SK-N-MC (cell line): ENCODE measurements around the gene HPS1.

ENCODE experiments used
- DNase-seq: peaks from one replicate; pipeline ENCODE4 v3.0.0-alpha.2; 2011; ENCODE audit warnings: low read depth, low spot score
- H3K27ac ChIP-seq: fragments of 200-600 bp; sonication (generic); 2 replicates; pipeline ENCODE4 v1.5.1; 2016; ENCODE audit warnings: mixed run types
- H3K36me3 ChIP-seq: fragments of 200-600 bp; sonication (generic); 2 replicates; pipeline ENCODE4 v1.6.1; 2017; ENCODE audit warnings: antibody characterized with exemption, low read length, mixed read lengths; ENCODE audit not compliant: insufficient read depth
- H3K4me3 ChIP-seq: fragments of 200-600 bp; sonication (generic); 2 replicates; pipeline ENCODE4 v1.5.1; 2016
- H3K9ac ChIP-seq: fragments of 200-600 bp; sonication (generic); 2 replicates; pipeline ENCODE4 v1.8.0; 2017; ENCODE audit warnings: mixed run types, mixed read lengths; ENCODE audit not compliant: insufficient read length
- H3K9me3 ChIP-seq: fragments of 200-600 bp; sonication (generic); 2 replicates; pipeline ENCODE4 v1.6.1; 2017; ENCODE audit warnings: low read depth, mild to moderate bottlenecking, antibody characterized with exemption, low read length, moderate library complexity, mixed read lengths
- EZH2 ChIP-seq: fragments of 200-600 bp; sonication (generic); IDR thresholded peaks from one replicate; pipeline ENCODE4 v1.6.1; 2017; ENCODE audit warnings: antibody characterized with exemption
- FOXP2 ChIP-seq: optimal IDR thresholded peaks from 2 replicates; pipeline ENCODE3; 2011; ENCODE audit warnings: mild to moderate bottlenecking, moderate library complexity; ENCODE audit not compliant: insufficient read depth; ENCODE audit errors: extremely low read length, control extremely low read depth
- POLR2AphosphoS5 ChIP-seq: IDR thresholded peaks from 2 replicates; pipeline ENCODE4 v1.6.1; 2012; ENCODE audit warnings: mild to moderate bottlenecking, low read depth, low read length, borderline replicate concordance

Gene HPS1

GRCh38 chr10:98431016-98431415, 15.7 kb downstream of the HPS1 start:
- Histone ChIP-seq H3K36me3 (peaks cover 20% of the 10 kb centered on the region; the same call in 1 of the 2 replicates), H3K27ac (no peak overlapping the region), H3K9me3 (no peaks in the 10 kb centered on the region), H3K9ac (no peak overlapping the region), H3K4me3 (no peak overlapping the region)
- no peak for DNase-seq
- TF ChIP-seq POLR2AphosphoS5 (no peak), EZH2 (no peak), FOXP2 (no peak)

DNA sequence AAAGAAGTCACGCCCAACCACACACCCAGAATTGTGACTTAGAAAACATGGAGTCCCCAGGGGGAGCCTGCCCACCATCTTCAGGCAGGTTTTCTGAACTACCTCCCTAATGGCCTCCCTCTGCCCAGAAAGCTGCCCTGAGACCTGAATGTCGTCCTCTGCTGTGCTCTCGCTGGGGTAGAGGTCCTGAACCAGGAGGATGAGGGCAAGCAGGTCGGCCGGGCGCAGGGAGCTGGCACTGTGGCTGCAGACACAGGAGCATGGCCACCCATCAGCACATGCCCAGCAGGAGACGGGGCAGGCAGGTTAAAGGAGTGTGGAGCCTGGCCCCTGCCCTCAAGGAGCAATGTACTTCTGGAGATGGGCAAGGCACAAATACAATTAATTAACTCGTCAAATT, 16.3 kb downstream of the HPS1 start:
- no peak overlapping the region for H3K27ac ChIP-seq
- DNase-seq: no peak
- no peak overlapping the region for H3K4me3 ChIP-seq
- TF ChIP-seq POLR2AphosphoS5 (no peak), EZH2 (no peak), FOXP2 (no peak)
- no peaks in the 10 kb centered on the region for H3K9me3 ChIP-seq
- peaks cover 20% of the 10 kb centered on the region; the same call in 1 of the 2 replicates for H3K36me3 ChIP-seq
- H3K9ac ChIP-seq: no peak overlapping the region

DNA sequence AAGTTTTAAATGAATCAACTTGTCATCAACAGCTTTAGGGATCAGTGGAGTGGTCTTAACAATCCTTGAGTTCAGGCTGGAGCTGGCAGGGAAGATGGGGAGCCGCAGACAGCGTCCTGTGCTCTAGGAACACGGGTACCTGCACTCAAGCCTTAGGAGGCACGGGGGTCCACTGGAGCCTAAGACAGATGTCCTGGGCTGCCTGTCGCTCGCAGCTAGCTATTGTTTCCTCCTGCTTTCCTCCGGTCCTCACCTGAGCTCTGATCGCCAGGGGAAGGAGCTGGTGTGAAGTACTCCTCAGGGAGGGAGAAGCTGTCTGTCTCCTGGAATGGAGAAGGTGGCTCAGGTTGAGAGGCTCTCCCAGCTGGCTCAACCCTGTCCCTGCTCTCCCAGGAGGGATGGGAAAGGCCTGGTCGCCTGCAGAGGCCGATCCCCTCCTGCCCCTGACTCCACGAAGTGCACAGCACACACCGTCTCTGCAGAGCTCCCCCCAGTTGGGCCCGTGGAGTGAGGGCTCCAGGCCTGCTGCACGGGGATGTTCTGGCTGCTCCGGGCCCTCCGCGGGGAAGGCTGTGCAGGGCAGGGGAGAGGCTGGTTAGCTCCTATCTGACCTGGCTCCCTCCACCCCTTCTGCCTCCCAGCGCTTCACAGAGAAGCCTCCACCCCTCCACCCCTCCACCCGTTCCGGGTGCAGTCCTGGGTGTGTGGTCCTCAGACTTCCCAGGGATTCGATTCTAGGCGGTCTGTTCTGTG, 17.2 kb downstream of the HPS1 start:
- Histone ChIP-seq H3K27ac (no peak overlapping the region), H3K9ac (no peak overlapping the region), H3K36me3 (peaks cover 13% of the 10 kb centered on the region; the same call in 1 of the 2 replicates), H3K4me3 (no peak overlapping the region), H3K9me3 (no peaks in the 10 kb centered on the region)
- no peak for TF ChIP-seq POLR2AphosphoS5
- TF ChIP-seq EZH2: no peak
- no peak for TF ChIP-seq FOXP2
- no peak for DNase-seq

DNA sequence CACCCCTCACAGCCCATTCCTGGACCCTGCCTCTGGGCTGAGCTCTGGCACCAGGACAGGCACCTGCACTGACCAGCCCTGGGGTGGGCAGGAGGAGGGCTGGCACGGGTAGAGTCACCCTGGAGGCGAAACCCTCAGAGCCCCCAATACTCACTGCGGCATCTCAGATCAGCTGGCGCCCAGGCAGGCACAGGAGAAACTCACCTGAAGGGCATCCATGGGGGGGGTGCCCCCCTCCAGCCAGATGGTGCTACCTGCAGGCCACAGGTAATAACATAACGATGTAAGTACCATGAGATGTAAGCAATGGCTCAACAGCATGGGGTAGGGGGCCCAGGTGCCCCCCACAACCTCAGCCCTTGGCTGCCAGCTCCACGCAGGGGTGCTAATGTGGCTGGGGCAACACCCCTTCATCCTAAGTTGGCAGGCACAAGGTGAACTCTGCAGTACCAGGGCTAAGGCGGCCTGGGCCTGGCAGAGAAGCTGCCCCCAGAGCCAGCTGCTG, 19.7 kb downstream of the HPS1 start:
- no peak for DNase-seq
- Histone ChIP-seq H3K4me3 (no peak overlapping the region), H3K27ac (no peak overlapping the region), H3K9me3 (no peaks in the 10 kb centered on the region), H3K9ac (no peak overlapping the region), H3K36me3 (peaks cover 2% of the 10 kb centered on the region; the same call in 1 of the 2 replicates)
- TF ChIP-seq FOXP2 (no peak), POLR2AphosphoS5 (no peak), EZH2 (no peak)

DNA sequence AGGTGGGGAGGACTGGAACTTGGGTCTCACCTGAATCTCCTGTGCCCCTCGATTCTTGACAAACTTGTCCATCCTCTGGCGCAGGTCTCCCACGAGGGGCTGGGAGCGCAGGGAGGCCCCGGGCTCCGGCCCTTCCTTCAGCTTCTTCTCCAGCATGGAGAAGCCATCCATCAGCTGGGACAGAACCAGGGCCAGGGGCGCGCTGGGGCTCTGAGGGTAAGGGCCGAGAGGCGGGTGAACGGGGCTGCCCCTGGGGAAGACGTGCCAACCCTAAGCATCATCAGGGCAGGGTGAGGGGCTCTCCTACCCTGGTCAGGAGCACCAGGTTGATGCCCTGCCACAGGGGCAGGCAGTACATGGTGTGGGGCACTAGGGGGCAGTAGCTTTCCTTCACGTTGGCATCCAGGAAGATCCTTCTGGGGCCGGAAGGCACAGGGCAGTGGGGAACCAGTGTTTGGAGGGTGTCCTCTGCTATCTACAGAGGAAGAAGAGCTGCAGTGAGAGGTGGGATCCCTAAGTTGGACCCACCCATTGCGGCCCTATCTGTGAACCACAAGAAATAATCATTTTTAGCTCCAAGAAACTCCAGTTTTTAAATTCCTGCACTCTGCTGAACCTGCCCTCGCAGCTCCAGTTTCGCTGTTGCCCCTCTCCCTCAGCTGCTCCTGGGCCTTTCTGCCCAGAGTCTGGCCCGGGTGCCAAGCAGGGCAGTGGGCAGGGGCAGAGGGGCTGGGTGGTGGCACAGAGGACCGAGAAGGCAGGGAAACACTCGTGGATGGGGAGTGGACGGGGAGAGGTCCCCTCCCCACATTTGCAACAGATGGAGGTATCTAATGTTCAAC, 21.0 kb downstream of the HPS1 start:
- no peak overlapping the region for H3K4me3 ChIP-seq

DNA sequence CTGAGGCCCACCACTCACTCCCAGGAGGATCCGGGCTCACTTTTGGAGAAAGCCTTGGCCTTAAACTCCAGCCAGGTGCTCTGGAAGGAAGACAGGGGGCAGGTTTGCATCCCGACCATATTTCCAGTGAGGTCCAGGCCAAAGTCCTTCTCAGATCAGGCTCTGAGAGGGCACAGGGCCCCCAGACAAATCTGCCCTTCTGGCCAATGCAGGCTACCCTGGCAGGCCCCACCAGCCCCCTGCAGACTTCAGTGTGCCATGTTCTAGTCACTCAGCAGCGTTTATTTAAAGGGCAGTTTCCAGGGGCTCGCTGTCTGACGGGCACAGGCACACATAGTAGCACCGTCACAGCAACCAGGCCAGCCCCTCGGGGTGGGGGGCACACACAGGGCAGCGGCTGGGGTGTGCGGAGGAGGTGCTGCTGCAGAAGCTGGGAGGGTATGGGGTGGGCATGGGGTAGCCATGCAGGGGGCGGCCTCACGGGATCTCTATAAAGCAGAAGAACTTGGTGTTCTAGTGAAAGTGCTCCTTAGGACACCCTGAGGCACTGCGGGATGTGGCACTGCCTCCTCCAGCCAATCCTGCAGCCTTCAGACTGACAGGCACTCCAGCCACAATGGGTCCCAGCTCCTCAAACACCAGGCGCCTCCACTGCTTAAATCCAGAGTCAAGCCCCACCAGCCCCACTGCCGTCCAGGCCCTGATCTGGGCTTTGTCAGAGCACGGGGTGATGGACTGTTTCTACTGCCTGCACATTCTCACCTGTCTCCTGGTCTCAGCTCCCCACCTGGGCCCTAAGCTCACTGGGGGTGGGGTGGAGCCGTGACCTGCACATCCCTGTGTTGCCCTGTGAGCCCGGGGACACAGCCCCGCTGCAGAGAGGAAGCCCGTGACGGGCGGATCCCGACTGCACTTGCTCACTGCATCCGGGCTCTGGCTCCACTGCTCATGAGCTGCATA, 22.2 kb downstream of the HPS1 start:
- H3K9ac ChIP-seq: no peak overlapping the region
- TF ChIP-seq POLR2AphosphoS5: no peak
- TF ChIP-seq EZH2: no peak
- no peak for TF ChIP-seq FOXP2
- no peaks in the 10 kb centered on the region for H3K9me3 ChIP-seq
- no peak overlapping the region for H3K4me3 ChIP-seq
- H3K36me3 ChIP-seq: no peaks in the 10 kb centered on the region
- DNase-seq: no peak
- H3K27ac ChIP-seq: no peak overlapping the region

More for the DNA sequence above, 21.0 kb downstream of the HPS1 start:
- Histone ChIP-seq H3K36me3 (no peaks in the 10 kb centered on the region; the same call in 1 of the 2 replicates), H3K9me3 (no peaks in the 10 kb centered on the region), H3K9ac (no peak overlapping the region), H3K27ac (no peak overlapping the region)
- no peak for DNase-seq
- TF ChIP-seq EZH2 (no peak), POLR2AphosphoS5 (no peak), FOXP2 (no peak)

DNA sequence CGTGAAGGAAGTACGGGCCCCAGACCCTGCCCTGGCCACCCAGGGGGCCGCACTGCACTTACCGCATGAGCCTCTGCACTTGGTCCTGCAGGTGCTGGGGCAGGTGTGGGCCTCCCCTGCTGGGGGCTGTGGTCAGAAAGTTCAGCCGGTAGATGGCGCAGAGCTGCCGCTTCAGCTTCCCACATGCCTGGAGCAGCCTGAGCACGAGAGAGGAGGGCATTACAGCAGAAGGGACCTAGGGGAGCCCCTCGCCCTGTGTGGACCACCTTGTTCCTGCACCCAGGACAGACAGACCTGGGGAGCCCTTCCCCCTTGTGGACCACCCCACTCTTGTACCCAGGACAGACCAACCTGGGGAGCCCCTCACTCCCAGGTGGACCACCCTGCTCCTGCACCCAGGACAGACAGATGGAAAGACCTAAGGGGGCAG, 23.0 kb downstream of the HPS1 start:
- H3K9ac ChIP-seq: no peak overlapping the region
- DNase-seq: no peak
- no peak overlapping the region for H3K4me3 ChIP-seq

DNA sequence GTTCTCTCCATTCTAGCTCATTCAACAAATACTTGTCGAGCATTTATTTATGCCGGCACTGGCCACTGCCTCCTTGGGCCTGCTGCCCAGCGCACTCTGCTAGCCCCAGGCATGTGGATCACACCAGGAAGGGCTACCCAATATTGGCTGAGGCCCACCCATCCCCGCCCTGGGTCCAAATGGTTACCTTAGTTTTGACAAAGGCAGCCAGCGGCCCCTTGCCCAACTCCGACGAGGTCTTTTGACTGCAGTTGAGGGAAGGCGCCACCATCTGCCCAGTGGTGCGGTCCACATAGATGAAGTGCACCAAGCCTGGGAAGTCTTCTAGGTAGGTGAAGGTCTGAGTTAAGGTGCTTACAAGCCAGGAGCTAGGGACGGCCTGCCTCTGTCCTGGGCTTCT, 24.6 kb downstream of the HPS1 start:
- no peak for DNase-seq
- TF ChIP-seq POLR2AphosphoS5 (no peak), EZH2 (no peak)
- Histone ChIP-seq H3K36me3 (no peaks in the 10 kb centered on the region), H3K9ac (no peak overlapping the region), H3K9me3 (no peaks in the 10 kb centered on the region), H3K4me3 (no peak overlapping the region), H3K27ac (no peak overlapping the region)

More for the DNA sequence above, 23.0 kb downstream of the HPS1 start:
- Histone ChIP-seq H3K27ac (no peak overlapping the region), H3K9me3 (no peaks in the 10 kb centered on the region), H3K36me3 (no peaks in the 10 kb centered on the region)
- TF ChIP-seq EZH2: no peak
